ENCODE data around the gene NFIC. TPM values are rescaled to one million over a fixed set of nuclear protein-coding genes. Genes with fewer than 3 reads are reported as not detected.

NFIC gene
- total RNA-seq, 1 experiment from 2014 or later = 8.0 TPM

GRCh38 chr19:3469638-3470499 is 103.5 kb downstream of the NFIC start:
- H4K8ac ChIP-seq (replicated peaks; ENCODE audit: insufficient read length, low read depth, low read length) = no peak overlapping the region
- no peaks in the 10 kb centered on the region for H4K20me1 ChIP-seq (ENCODE audit: control insufficient read depth, insufficient read depth, insufficient read length)
- no peak overlapping the region for H3K27ac ChIP-seq (ENCODE audit: insufficient read length, low read depth, low read length)
- no peak overlapping the region for H2BK12ac ChIP-seq (ENCODE audit: insufficient read length, low read depth, low read length)
- no peak overlapping the region for H4K91ac ChIP-seq (ENCODE audit: insufficient read length, low read depth, low read length)
- H3K9me3 Mint-ChIP-seq = peaks cover 11 to 17% of the 10 kb centered on the region in 2 experiments
- TF ChIP-seq CTCF (conservative IDR thresholded peaks at IDR 0.05) = no peak
- peak overlapping the region in 1 of 3 experiments; percentile 13; a peak in 1 of 7 replicates for H3K27ac Mint-ChIP-seq
- no peak overlapping the region for H3T11ph ChIP-seq (ENCODE audit: low read length)
- H3K9ac ChIP-seq (ENCODE audit: extremely low read depth, insufficient read length, low read length) = no peak overlapping the region
- no peak overlapping the region for H3K4me3 Mint-ChIP-seq
- H3K79me1 ChIP-seq (ENCODE audit: insufficient read depth, low read depth, low read length, poor library complexity, severe bottlenecking) = no peaks in the 10 kb centered on the region
- no peak overlapping the region for H2BK120ac ChIP-seq (ENCODE audit: low read depth, low read length, poor library complexity, severe bottlenecking)
- DNase-seq = no peak
- H3K36me3 Mint-ChIP-seq (ENCODE audit: insufficient read depth in 1 of 3, low read depth in 3 of 3) = peaks cover 0 to 4% (median 0%) of the 10 kb centered on the region in 3 experiments; a peak in 2 of 7 replicates
- H2BK5ac ChIP-seq (ENCODE audit: insufficient read length, low read length) = no peak overlapping the region
- H3K27me3 Mint-ChIP-seq (ENCODE audit: low read depth) = peaks cover 62% of the 10 kb centered on the region
- H2AK5ac ChIP-seq (ENCODE audit: insufficient read length, low read length) = no peak overlapping the region
- no peak overlapping the region for H2BK20ac ChIP-seq (ENCODE audit: low read depth, low read length, poor library complexity, severe bottlenecking)
- H3K18ac ChIP-seq (ENCODE audit: insufficient read length, low read depth, low read length) = no peak overlapping the region
- no peak overlapping the region for H3K56ac ChIP-seq (ENCODE audit: insufficient read length, low read depth, low read length)
- no peaks in the 10 kb centered on the region for H3K23me2 ChIP-seq (ENCODE audit: insufficient read length, low read depth, low read length, poor library complexity, severe bottlenecking)
- no peak overlapping the region for H2AFZ ChIP-seq (ENCODE audit: low read length)
- H4K5ac ChIP-seq (ENCODE audit: insufficient read length, low read depth, low read length) = no peak overlapping the region
- no CpG with 5 or more reads among the region's 14 CpGs for WGBS (ENCODE audit: extremely low coverage, insufficient read length, low lambda C conversion rate)
- no peak overlapping the region for H3K14ac ChIP-seq (ENCODE audit: insufficient read depth, low read length)
- H3K9me3 ChIP-seq (ENCODE audit: control insufficient read depth, low read depth, low read length) = no peaks in the 10 kb centered on the region
- H3K4me1 Mint-ChIP-seq = peaks cover 4 to 10% of the 10 kb centered on the region in 2 experiments; a peak in 3 of 4 replicates
- H3K4me1 ChIP-seq (ENCODE audit: insufficient read depth, low read length) = no peaks in the 10 kb centered on the region
- no peak overlapping the region for H3K23ac ChIP-seq (ENCODE audit: insufficient read length, low read depth, low read length)
- no peak overlapping the region for H3K4me2 ChIP-seq (ENCODE audit: insufficient read depth, insufficient read length, low read length)
- no peak overlapping the region for H2BK15ac ChIP-seq (ENCODE audit: low read depth, low read length)
- H3K27me3 ChIP-seq (ENCODE audit: insufficient read depth, low read length) = peaks cover 6% of the 10 kb centered on the region; the same call in 1 of the 2 replicates
- H3K79me2 ChIP-seq (ENCODE audit: insufficient read depth, low read length) = no peaks in the 10 kb centered on the region
- H3K4ac ChIP-seq (ENCODE audit: low read depth, low read length) = no peak overlapping the region
